Measurements from ENCODE around the gene KRT79. TPM values are rescaled to one million over a fixed set of nuclear protein-coding genes. Genes with fewer than 3 reads are reported as not detected.

KRT79 gene
- total RNA-seq, 2 donors from 2014 or later: 0.16 to 0.77 TPM

DNA sequence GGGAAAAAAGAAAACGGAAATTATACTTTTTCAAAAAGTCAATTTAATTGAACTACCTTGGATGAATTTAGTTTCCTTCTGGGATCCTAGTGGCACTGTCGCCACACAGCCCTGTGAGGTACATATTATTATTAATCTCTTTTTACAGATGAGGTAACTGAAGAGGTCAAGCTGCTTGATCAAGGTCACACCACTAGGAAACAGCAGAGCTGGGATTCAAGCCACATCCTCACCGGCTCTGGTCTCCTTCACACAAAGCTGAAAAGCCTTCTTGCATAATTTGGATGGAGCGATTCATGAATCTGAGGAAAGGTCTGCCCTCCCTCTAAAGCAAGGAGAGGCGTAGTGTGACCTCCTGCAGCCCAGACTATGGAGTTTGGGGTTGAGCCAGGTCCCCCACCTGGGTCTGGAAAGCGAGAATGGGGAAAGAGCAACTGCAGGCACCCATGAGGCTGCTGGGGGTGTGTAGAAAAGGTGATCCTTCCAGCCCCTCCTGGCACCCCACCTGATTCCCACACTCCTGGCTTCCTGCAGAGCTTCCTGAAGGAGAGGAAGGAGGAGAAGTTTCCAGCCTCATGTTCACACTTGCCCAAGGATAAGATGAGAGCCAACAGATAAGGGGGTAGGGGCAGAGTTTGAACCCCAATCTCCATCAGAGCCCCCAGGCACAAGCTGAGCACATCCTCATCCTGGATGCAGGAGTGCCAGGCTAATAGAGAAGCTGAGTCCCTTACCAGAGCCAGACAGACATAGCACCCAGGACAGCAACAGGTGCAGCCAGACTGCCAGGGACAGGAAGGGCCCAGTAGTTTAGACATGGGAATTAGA, 3.9 kb upstream of the KRT79 start:
- DNase-seq (no peak), ATAC-seq (no peak)
- intact Hi-C loops (cut with DNase I): no loop called here

DNA sequence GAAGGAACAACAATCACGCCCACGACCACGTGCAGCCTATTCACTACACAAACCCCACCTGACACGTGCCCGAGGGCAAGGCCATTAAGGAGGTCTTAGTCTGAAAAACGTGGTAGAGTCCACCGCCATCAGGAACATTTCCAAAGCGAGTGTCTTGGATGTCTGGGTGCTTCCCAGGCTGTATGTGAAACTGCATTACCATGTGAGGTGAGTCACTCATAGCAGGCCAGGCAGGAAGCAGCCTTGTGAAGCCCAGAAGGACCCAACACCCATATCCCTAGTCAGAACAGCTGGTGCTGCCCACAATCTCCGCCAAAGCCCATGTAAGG, 3.3 kb upstream of the KRT79 start:
- intact Hi-C loops (cut with DNase I): no loop called here
- DNase-seq: no peak
- ATAC-seq: no peak

DNA sequence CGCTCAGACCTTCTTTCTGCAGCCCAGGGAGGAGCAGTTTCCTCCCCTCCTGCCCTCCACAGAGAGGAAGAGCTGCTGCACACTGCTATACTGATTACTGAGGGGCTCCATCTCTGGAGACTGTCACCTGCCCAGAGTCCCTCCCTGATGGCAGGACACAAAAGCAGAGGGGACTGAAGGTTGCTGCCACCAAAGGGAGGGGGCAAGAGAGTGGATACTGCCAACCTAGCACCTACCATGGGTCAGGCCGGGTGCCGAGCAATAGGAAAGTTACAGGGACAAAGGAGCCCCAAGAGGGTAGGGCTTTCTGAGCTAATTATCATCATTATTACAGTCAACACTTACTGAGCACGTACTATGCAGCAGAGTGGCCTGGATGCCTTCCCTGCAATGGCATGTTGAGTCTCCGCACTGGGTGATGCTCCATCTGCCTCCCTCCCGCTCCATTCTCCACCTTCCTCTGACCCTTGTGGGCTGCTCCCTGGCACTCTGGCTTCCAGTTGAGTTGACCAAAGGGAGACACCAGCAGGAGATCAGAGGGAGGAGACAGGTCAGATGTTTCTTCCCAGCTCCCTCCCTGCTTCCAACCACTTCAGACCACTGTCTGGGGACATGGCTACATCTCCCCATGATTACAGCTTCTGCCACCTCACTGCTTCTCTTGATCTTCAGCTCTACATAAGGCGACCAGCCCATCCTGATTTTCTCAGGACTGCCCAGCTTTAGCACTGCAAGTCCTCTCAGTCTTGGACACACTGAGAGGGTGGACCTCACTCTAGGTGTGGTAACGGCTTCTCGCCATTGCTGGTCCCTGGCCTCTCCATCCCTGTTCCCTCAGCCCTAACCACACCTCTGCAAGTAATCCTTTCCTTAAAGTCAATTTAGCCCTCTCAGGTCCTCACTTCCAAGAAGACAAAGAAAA, 2.6 kb upstream of the KRT79 start:
- ATAC-seq: no peak
- intact Hi-C loops (cut with DNase I): no loop called here
- no peak for DNase-seq

DNA sequence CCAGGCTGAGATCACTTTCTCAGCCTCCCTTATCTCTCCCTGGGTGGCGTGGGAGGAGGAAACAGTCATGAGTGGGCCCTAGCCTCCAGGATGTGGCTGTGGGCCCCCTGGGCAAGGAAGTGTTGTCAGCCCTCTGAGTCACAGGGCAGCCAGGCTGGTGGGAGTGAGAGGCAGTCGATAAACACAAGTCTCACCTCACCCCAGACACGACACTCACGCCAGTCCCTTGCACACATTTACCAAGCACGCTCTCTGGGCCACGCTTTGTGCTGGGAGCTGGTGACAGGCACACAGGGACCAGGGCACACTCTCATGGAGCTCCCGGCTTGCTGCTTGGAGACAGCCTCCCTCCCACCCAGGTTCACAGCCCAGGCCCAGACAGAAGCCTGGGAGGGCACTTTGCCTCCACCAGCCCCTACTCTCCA, 1.9 kb upstream of the KRT79 start:
- intact Hi-C loops (cut with DNase I): no loop called here

DNA sequence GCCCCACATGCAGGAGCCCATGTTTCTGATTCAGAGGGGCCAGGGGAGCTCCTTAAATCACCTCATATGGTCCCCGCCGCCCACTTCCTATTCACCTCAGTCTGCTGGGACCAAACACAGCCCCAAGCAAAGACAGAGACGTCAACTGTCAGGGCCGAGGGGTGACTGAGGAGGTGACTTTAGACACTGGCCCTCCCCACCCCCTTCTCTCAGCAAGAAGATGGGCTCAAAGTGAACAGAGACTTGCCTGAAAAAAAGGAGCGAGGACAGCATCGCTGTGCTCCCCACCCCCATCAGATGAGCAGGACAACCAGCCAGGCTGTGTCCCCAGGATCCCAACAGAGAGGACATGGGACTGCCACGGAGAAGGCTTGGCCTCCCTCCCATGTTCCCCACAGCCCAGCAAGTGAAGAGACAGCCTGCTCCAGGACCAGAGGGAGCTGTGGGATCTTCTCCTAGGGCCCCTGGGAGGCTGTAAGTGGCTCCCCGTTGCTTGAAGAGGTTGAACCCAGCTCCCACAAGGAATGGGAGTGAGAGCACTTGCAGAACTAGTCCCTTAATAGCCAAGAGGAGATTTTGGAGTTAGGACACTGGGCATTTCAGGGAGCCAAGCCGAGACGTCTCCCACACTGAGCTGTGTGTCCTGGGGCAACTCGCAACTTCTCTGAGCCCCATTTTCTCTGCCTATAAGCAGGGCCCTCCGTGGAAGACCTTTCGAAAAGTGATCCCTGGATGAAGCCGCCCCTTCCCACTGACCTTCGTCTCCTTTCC, 1.3 kb upstream of the KRT79 start:
- intact Hi-C loops (cut with DNase I): no loop called here
- no peak for ATAC-seq
- no peak for DNase-seq

More for the DNA sequence above, 1.9 kb upstream of the KRT79 start:
- ATAC-seq (peak in 1 of 2 donors; percentile 21), DNase-seq (no peak)

DNA sequence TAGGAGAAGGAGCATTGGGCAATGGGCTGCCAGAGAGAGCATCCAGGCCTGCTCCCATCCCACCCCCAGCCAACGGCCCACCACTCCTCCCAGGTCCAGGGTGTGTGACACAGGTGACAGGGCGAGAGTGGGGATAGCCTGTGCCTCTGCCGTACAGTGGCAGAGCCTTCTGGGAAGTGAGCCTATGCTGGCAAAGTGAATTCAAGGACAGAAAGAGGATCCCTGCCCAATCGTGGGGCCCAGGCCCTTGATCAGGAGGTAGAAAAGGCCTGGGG, 553 bp upstream of the KRT79 start:
- intact Hi-C loops (cut with DNase I): no loop called here
- DNase-seq: no peak
- no peak for ATAC-seq

DNA sequence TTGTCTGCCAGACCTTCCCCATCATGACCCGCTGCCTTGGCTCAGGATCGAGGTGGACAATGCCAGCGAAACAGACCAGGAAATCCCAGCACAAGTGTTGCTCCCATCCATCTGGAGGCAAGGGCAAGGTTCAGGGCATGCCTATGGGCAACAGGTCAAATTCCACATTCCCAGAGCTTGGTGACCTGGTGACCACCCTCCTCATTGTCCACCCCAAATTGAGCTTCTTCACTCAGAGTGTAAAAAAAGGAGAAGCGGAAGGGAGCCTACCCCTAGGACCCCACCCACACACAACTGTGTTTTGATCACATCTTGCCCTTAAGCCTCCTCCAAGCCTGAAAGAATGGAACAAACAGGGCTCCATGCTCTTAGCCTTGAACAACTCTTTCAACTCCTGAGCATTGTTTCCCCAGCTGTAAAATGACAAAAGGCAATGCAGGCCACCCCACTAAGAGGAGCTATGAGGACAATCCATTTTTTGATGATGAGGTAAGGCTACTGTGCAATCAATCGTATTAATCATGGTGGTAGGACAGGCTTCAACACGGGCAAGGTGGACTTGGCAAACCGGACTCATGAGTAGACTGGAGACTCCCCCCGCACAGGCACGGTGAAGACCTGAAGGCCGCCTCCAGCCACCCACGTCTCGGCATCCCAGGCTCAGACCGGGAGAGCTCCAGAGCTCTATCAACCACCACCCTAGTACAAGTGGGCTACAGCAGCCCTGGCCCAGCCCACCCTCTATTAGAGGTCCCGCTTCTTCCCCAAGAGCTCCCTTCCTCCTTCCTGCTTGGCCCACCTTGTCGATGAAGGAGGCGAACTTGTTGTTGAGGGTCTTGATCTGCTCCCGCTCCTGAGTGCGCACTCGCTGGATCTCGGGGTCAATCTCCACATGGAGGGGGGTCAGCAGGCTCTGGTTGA, 866 bp downstream of the KRT79 start:
- intact Hi-C loops (cut with DNase I): no loop called here
- DNase-seq: no peak
- no peak for ATAC-seq

DNA sequence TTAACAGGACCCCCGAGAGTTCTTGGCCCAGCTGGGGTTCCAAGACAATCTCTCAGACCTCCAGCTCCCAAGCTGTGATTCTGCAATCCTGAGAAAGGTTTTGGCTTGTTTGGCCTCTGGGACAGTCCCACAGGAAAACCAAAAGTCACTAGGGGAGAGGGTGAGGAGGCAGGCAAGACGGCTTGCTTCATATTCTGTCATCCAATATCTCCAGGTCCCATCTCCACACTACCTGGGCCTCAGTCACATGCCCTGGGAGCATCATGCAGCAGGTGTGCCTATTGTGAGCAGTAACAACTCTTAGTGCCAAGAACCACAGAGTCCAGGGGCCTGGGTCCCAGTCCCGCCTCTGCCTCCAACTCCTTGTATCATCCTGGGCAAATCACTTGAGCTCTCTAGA, 1.7 kb downstream of the KRT79 start:
- intact Hi-C loops (cut with DNase I): no loop called here
- peak in 1 of 2 donors; percentile 41 for ATAC-seq
- DNase-seq: no peak

DNA sequence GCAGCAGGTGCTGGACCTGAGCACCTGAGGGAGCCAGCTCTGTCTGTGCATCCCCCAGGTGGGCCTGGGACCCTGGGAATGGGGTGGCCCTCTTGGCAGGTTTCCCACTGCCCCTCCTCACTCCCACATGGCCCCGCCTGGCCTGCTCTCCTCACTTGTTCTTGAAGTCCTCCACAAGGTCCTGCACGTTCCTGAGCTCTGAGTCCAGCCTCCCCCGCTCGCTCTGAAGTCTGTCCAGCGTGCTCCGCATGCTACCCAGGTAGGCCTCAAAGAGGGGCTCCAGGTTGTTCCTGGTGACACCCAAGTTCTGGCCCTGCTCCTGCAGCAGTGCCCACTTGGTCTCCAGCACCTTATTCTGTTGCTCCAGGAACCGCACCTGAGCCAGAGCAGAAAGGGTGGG, 2.9 kb downstream of the KRT79 start:
- ATAC-seq (no peak), DNase-seq (no peak)
- intact Hi-C loops (cut with DNase I): no loop called here

DNA sequence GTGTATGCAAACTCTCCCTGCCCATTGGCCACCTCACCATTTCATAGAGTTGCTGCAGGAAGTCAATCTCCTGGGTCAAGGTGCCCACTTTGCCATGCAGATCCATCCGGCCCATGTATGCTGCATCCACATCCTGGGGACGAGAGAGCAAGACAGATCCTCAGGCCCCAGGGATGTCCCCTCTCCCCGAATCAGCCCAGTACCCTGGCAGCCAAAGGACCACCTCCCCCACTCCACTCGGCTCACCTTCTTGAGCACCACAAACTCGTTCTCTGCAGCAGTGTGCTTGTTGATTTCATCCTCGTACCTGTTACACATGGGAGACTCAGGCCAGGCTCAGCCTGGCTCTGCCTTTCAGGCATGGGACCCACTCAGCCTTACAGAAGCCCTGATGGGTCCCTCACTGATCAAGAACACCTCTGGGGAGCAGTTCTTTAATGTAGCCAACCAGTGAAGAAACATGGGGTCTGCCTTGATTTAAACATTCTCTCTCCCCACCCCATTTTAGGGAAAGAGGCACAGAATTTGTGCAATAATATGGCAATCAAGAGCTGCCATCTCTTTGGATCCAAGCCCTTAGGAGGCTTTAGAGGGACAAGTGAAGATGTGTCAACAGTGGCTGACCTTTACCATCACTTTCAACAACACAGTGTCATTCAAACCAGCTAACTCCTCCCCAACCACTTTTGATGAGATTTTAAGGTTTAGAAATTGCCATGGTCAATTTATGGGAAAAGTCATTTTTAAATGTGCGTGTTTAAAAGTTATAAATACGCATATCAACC, 3.9 kb downstream of the KRT79 start:
- intact Hi-C loops (cut with DNase I): no loop called here
- no peak for ATAC-seq
- DNase-seq: no peak

DNA sequence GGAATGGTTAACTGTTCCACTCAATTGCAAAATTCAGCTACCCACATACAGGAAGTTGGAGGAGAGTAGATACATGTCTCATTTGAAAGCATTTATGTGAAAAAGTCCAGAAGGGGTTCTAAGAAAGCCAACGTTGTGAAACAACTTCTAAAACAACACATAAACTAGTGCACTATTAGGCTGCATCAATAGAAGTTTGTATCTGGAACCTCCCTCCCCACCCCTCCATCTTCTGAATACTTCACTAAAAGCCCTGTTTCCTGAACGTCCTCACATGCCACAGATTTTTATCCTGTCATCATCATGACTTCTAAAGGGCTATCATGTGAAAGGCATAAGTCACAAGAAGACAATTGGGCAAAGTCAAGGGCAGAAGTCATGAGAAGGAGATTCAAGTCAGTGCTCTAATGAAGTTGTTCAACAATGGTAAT, 5.5 kb downstream of the KRT79 start:
- DNase-seq: no peak
- no peak for ATAC-seq
- intact Hi-C loops (cut with DNase I): no loop called here

DNA sequence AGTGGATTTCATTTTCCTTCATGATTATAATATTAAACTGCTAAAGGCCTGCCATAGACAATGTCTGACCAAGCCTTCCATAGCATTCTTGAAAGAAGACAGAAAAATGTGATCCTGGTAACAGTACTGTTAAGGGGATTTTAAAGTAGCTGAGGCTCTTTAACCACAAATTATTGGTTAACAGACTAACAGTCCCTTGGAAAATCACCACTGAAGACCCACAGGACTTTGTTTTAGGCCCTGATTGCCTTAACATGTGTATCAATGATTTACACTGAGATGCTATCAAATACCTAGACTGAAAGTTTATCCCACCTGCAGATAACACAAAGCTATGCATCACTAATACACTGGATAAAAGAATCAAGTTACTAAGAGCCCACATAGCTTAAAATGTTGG, 6.0 kb downstream of the KRT79 start:
- intact Hi-C loops (cut with DNase I): no loop called here
- ATAC-seq: no peak
- DNase-seq: no peak

DNA sequence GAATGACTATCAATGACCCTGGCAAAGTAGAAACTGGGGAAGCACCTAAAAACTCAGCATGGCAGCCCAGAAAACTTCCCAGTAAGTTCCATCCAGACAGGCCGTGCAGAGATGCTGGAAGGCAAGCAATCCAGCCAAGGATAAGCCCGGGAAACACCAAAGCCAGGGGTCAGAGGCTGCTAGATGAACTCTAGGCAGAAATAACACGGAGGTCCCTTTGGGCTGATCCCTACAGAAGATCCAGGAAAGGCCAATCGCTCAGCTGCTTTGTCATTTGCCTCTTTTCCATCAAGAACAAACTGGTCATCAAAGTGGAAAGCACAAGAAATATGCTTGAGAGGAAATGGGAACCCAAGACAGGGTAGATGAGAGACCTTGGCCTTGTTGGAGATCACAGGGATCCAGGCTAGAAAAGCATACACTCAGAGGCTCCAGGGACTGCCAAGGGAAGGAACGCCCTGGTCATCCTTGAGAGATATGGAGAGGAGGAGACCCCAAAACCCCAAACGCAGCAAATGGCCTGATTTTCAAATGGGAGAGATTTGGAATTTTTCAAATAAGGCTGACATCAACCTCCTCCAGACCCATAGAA, 6.5 kb downstream of the KRT79 start:
- no peak for ATAC-seq
- intact Hi-C loops (cut with DNase I): no loop called here
- DNase-seq: no peak

DNA sequence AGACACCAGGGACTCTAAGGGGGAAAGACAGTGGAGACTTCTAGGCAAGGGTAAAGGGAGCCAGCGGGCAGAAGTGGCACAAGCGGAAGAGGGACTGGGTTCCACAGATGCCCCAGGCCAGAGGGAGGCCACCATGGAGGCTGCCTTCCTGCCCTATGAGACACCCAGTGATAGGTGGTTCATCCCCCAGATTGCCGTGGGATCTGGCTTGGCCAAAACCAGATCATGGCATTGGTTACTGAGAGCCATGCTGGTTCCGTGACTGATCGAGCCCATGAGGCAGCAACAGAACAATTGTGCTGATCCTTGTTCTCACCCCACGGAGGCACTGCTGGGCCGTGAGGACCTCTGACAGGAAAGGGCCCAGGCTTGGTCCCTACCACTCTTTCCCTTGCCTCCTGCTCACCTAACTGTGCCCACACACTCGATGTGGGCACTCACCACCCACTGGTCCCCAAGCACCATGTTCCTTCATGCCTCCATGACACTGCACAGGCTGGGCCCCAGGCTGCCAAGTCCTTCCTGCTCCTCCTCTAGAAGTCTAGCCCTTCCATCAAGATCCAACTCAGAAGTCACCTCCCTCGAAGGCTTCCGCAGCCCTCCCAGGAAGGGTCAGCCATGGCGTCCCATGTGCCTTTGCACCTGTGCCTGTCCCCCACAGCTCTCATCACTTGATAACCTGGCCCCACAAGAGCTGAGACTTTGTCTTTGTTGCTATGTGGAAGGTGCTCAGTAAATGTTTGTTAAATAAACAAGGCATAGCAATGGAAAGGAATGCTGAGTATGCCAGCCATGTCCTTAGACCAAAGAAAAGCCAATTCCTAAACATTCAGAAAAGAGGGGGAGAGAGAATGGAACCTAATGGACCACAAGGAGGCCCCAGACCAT, 7.3 kb downstream of the KRT79 start:
- intact Hi-C loops (cut with DNase I): no loop called here
- DNase-seq (no peak), ATAC-seq (no peak)

DNA sequence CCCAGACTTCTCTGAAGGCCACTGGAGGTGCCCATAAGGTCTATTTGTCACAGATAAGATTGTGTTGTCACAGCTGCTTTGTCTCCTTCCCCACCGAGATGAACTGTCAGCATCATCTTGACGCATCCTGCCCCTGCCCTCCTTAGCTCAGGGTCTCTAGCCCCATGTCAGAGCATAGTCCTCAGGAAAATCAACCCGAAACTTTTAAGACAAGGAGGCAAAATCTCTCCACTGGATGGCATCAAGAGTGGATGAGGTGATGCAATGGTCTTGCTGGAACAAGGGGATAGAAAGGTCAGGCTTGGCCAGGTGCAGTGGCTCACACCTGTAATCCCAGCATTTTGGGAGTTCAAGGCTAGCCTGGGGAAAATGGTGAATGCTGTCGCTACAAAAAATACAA, 8.2 kb downstream of the KRT79 start:
- DNase-seq (no peak), ATAC-seq (no peak)
- intact Hi-C loops (cut with DNase I): no loop called here

DNA sequence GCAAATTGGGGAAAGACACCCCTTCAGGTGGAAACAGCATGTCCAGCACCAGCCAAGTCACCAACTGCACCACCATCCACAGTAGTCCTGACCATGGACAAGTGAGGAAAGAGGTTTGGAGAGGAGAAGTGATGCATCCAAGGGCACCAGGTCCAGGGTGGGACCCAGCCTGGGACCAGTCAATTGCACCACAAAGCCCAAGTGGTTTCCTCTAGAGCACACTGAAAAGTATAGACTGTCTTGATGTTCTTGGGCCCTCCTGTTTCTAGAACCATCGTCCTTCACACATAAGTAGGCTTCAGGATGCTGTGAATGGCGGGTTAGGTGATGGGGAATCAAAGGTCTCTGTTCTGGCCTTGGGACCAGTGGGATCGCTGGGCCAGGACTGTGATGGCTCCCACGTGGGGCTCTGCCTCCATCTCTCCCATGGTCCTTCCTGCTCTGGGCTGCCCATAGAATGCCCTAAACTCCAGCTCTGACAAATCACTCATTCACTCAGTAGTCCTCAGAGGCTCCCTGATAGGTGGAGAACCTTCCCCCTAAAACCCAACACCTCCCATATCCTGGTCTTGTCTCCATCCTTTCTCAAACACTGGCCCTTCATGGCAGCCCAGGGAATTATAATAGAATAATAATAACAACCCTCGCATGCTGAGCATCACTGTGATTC, 9.2 kb downstream of the KRT79 start:
- ATAC-seq (no peak), DNase-seq (no peak)
- intact Hi-C loops (cut with DNase I): no loop called here
